Natural killer cell (primary cell): ENCODE measurements around the gene NPLOC4. TPM values are rescaled to one million over a fixed set of nuclear protein-coding genes. Genes with fewer than 3 reads are reported as not detected.

Source experiments
- ATAC-seq, 3 donors: fragments of 150-1000 bp in 2 of 3; fragments of 200-7000 bp in 1 of 3; cut with Tn5 transposase; 1 replicate in 1 of 3; 2 replicates in 2 of 3; pipeline ENCODE4 v1.10.0; 2021; ENCODE audit warnings: mild to moderate bottlenecking in 2 of 3, moderate library complexity in 2 of 3
- DNase-seq, 2 donors: peaks; one replicate each; pipeline versions ENCODE4 v3.0.0 to v3.0.0-alpha.2; 2013 to 2021; ENCODE audit warnings: mixed read lengths in 1 of 2
- H3K27ac ChIP-seq: one replicate; pipeline ENCODE4 v1.5.1; 2013; ENCODE audit warnings: mild to moderate bottlenecking, low read length
- H3K27me3 ChIP-seq: one replicate; pipeline ENCODE4 v1.6.1; 2013; ENCODE audit warnings: low read length; ENCODE audit not compliant: control insufficient read depth, insufficient read depth
- H3K36me3 ChIP-seq: one replicate; pipeline ENCODE4 v1.6.1; 2013; ENCODE audit warnings: low read length; ENCODE audit not compliant: control insufficient read depth, insufficient read depth
- H3K4me1 ChIP-seq: one replicate; pipeline ENCODE4 v1.6.1; 2013; ENCODE audit warnings: low read length; ENCODE audit not compliant: control insufficient read depth, insufficient read depth
- H3K4me3 ChIP-seq: one replicate; pipeline ENCODE4 v1.5.1; 2013; ENCODE audit warnings: low read length
- H3K9me3 ChIP-seq: one replicate; pipeline ENCODE4 v1.6.1; 2013; ENCODE audit warnings: low read length; ENCODE audit not compliant: control insufficient read depth, insufficient read depth
- H3K27ac Mint-ChIP-seq, 2 donors: one replicate each; pipeline ENCODE4 v1.8.0; 2022; ENCODE audit warnings: mild to moderate bottlenecking in 2 of 2, mixed read lengths in 2 of 2, moderate library complexity in 1 of 2
- H3K27me3 Mint-ChIP-seq, 2 donors: one replicate each; pipeline ENCODE4 v1.8.0; 2022; ENCODE audit warnings: low read depth in 2 of 2, mixed read lengths in 2 of 2
- H3K36me3 Mint-ChIP-seq: one replicate; pipeline ENCODE4 v1.8.0; 2022; ENCODE audit warnings: mixed read lengths
- H3K4me1 Mint-ChIP-seq, 2 donors: one replicate each; pipeline ENCODE4 v1.8.0; 2022; ENCODE audit warnings: mixed read lengths in 2 of 2
- H3K4me3 Mint-ChIP-seq: one replicate; pipeline ENCODE4 v1.8.0; 2022; ENCODE audit warnings: mild to moderate bottlenecking, moderate library complexity, mixed read lengths
- H3K9me3 Mint-ChIP-seq, 2 donors: one replicate each; pipeline ENCODE4 v1.8.0; 2022; ENCODE audit warnings: mixed read lengths in 2 of 2
- WGBS: methylation state at CpG from one replicate; pipeline ENCODE4 v1.1.7; 2013; ENCODE audit warnings: missing lambda C conversion rate; ENCODE audit not compliant: insufficient coverage; 5-methylcytosine and 5-hydroxymethylcytosine counted together
- intact Hi-C: fragments of 100-400 bp; cut with micrococcal nuclease; formaldehyde crosslinking; loops from one replicate; pipeline ENCODE4 v1.14.2; 2022
- total RNA-seq, 4 donors: library from RNA; stranded (reverse); fragments of 120-200 nt in 1 of 4; gene quantifications; one replicate each; pipeline versions ENCODE4 v1.2.3 to v1.2.4, GENCODE V29; 2013 to 2022
- TF ChIP-seq, protein P1 (sequence below): fragments of 200-600 bp; IDR thresholded peaks from one replicate; pipeline ENCODE4 v1.8.0; 2022; ENCODE audit warnings: antibody characterized with exemption

Gene NPLOC4
- total RNA-seq, 3 donors from 2014 or later (not counting 1 experiment from before 2014, with no cell fraction given) = 96.2 to 117 (median 99.1) TPM

DNA sequence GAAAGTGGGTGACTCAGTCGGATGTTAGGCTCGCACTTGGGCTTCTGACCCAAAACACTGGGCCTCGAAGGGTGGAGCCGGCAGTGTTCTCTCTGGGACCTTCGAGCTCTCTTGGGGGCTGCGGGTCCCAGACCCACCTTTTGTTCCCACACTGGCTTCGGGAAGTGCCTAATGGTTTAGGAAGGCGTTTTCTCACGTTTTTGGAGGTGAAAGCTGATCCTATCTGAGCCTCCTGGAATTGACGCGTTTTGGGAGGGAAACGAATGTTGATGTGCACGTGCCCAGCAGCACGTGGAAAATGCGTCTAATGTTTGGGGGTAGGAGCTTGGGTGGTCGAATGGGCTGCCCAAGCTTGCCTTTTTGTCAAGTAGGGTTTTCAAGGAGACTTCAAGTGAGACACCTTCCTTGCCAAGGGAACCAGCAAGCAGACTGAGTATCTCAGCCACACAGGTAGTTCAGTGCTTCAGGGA is 47.6 kb upstream of the NPLOC4 start:
- Histone ChIP-seq H3K9me3 (no peaks in the 10 kb centered on the region), H3K36me3 (peaks cover 27% of the 10 kb centered on the region), H3K27ac (peak overlapping the region; percentile 34), H3K27me3 (no peaks in the 10 kb centered on the region), H3K4me3 (peak overlapping the region; percentile 60), H3K4me1 (peaks cover 30% of the 10 kb centered on the region)
- Mint-ChIP-seq H3K36me3 (no peaks in the 10 kb centered on the region), H3K4me3 (peak overlapping the region; percentile 78), H3K9me3 (no peaks in the 10 kb centered on the region), H3K27ac (peak overlapping the region; percentile 79 to 88), H3K4me1 (peaks cover 12 to 39% of the 10 kb centered on the region in 2 donors), H3K27me3 (no peaks in the 10 kb centered on the region)
- WGBS = 7% methylated on average over 16 of the region's 16 CpGs
- ATAC-seq (peak in 1 of 3 donors; percentile 3), DNase-seq (no peak)
- TF ChIP-seq, protein P1, sequence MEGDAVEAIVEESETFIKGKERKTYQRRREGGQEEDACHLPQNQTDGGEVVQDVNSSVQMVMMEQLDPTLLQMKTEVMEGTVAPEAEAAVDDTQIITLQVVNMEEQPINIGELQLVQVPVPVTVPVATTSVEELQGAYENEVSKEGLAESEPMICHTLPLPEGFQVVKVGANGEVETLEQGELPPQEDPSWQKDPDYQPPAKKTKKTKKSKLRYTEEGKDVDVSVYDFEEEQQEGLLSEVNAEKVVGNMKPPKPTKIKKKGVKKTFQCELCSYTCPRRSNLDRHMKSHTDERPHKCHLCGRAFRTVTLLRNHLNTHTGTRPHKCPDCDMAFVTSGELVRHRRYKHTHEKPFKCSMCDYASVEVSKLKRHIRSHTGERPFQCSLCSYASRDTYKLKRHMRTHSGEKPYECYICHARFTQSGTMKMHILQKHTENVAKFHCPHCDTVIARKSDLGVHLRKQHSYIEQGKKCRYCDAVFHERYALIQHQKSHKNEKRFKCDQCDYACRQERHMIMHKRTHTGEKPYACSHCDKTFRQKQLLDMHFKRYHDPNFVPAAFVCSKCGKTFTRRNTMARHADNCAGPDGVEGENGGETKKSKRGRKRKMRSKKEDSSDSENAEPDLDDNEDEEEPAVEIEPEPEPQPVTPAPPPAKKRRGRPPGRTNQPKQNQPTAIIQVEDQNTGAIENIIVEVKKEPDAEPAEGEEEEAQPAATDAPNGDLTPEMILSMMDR = no peak
- intact Hi-C loops = no loop called here

DNA sequence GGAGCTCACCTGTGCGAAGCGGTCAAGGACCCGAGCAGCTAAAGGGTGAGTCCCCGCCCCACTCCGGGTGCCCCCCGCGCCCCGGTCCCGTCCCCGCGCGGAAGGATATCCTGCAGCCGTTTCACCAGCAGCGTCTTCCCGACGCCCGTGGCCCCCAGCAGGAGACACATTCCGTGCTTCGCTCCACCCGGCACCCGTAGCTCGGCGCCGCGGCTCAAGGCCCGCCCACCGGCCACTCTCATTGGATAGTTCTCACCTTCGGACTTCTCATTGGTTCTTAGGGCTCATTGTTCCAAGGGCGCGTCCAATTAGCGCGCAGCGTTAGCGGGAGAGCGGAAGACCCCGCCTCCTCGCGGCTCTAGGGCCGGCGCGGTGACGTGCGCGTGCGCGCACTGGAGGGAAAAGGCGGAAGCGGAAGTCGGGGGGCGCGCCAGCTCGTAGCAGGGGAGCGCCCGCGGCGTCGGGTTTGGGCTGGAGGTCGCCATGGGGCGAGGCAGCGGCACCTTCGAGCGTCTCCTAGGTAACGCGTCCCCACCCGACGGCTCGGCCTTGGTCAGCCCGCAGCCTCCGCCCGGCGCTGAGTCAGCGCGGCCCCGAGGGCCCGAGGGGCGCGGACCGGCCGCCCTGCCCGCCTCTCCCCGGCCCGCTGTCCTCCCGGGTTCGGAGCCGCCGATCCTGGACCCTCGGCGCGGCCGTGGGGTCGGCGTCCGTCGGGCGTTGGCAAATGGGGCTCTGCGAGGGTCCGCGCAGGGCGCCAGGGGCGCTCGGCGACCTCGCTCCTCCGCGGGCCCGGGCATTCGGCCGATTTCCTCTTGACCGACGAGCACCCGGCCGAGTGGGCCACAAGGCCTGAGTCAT is 46.9 kb upstream of the NPLOC4 start, which contains the start of the genes ARL16 and HGS:
Gene ARL16, minus strand, starts transcription at position 214 of the 858 bp plus-strand sequence. Its CDS starts 44 bp downstream, at position 170.
Gene HGS, plus strand, starts transcription at position 428 of the 858 bp plus-strand sequence. Its CDS starts 56 bp downstream, at position 484.
- DNase-seq (peak; percentile 97 to 99), ATAC-seq (peak; percentile 96 to 99 (median 98))
- no peaks in the 10 kb centered on the region for H3K9me3 ChIP-seq
- peak within 1 kb of the TSS; percentile 79 to 88 for H3K27ac Mint-ChIP-seq
- no peaks in the 10 kb centered on the region for H3K27me3 ChIP-seq
- H3K27ac ChIP-seq = peak within 1 kb of the TSS; percentile 39
- H3K9me3 Mint-ChIP-seq = no peaks in the 10 kb centered on the region
- intact Hi-C loops = loop anchor here (1.0 kb wide), 1 partner anchor 19 kb away; the partner anchor contains the start of gene MRPL12
- H3K36me3 Mint-ChIP-seq = no peaks in the 10 kb centered on the region
- peak within 1 kb of the TSS; percentile 82 for H3K4me3 ChIP-seq
- peaks cover 20% of the 10 kb centered on the region for H3K36me3 ChIP-seq
- TF ChIP-seq, protein P1 = no peak
- peaks cover 7 to 32% of the 10 kb centered on the region in 2 donors for H3K4me1 Mint-ChIP-seq
- no peaks in the 10 kb centered on the region for H3K27me3 Mint-ChIP-seq
- under 1% methylated on average over 112 of the region's 112 CpGs for WGBS
- H3K4me1 ChIP-seq = peaks cover 30% of the 10 kb centered on the region
- peak within 1 kb of the TSS; percentile 96 for H3K4me3 Mint-ChIP-seq

DNA sequence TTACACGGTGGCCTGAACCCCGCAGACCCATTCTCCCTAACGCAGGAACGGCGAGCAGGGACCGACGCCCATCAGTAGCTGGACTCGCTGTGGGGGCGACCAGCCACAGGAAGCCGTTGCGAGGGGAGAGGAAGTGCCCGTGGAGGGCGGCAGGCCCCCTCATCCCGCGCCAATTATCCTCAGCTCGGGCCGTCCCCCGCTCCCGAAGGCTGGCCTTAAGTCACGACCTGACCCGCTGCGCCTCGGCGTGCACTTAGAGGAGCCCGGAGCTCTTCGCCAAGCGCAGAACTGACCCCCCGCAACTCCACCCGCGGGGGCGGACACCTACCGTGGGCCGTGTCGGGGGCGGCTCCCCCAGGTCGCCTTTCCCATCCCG is 46.3 kb upstream of the NPLOC4 start:
- Histone ChIP-seq H3K4me3 (peak overlapping the region; percentile 82), H3K36me3 (peaks cover 16% of the 10 kb centered on the region), H3K27me3 (no peaks in the 10 kb centered on the region), H3K27ac (peak overlapping the region; percentile 39), H3K4me1 (peaks cover 30% of the 10 kb centered on the region), H3K9me3 (no peaks in the 10 kb centered on the region)
- Mint-ChIP-seq H3K36me3 (no peaks in the 10 kb centered on the region), H3K9me3 (no peaks in the 10 kb centered on the region), H3K27ac (peak overlapping the region; percentile 79 to 88), H3K4me1 (peaks cover 7 to 32% of the 10 kb centered on the region in 2 donors), H3K4me3 (peak overlapping the region; percentile 96), H3K27me3 (no peaks in the 10 kb centered on the region)
- 0% methylated on average over 37 of the region's 37 CpGs for WGBS
- TF ChIP-seq, protein P1 = no peak
- DNase-seq (no peak), ATAC-seq (peak in 1 of 3 donors; percentile 1)
- intact Hi-C loops = loop anchor here (1.0 kb wide), 1 partner anchor 20 kb away; the partner anchor contains the start of gene MRPL12
